ENCODE data around the gene GCC1. TPM values are rescaled to one million over a fixed set of nuclear protein-coding genes. Genes with fewer than 3 reads are reported as not detected.

Gene GCC1, protein sequence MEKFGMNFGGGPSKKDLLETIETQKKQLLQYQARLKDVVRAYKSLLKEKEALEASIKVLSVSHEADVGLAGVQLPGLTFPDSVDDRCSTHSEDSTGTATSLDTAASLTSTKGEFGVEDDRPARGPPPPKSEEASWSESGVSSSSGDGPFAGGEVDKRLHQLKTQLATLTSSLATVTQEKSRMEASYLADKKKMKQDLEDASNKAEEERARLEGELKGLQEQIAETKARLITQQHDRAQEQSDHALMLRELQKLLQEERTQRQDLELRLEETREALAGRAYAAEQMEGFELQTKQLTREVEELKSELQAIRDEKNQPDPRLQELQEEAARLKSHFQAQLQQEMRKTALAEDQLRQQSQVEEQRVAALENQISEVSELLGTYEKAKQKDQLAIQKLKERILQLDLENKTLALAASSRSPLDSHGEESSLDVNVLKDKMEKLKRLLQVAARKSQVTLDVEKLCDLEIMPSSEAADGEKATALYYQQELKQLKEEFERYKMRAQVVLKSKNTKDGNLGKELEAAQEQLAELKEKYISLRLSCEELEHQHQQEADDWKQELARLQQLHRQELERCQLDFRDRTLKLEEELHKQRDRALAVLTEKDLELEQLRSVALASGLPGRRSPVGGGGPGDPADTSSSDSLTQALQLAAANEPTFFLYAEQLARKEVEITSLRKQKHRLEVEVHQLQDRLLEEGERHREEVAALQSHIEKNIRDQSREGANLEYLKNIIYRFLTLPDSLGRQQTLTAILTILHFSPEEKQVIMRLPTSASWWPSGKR
- 11.2 TPM for total RNA-seq

DNA sequence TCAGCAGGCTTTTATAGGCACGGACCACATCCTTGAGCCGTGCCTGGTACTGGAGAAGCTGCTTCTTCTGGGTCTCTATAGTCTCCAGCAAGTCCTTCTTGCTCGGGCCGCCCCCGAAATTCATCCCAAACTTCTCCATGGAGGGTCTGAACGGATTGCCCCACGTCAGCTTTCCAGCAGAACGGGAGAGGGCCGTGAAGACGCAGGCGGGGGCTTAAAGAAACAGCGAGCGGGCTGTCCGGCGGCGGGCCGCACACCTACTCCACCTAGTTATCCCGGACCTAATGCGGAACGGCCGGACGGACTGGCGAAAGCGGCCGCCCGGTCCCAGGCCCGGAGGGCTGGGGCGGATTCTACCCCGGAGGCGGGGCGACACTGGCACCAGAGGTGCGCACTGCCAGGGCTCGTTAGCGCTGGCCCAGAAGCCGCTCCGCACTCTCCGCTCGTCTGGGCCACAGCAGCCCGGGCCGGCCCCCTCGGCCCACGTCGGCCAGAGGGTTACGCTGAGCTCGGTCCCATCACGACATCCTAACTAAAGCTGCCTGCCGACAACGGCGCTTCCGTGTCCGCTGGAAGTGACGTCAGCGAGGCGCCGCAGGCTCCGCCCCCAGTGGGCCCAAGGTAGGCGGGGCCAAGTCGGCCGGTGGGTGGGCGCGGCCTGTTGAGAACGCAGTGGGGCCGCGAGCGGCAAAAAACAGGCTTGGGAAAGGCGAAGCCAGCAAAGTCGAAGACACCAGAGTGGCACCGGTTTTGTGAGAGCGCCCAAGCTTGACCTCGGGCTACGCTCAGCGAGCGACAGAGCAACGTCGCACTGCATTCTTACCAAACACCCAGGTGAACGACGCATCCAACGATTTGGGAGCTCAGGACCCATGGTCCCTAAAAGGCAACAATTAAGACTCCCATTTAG lies at the start of gene GCC1:
TSS of gene GCC1 (minus strand) at position 553 of the 910 bp plus-strand sequence. CDS start at position 139, 414 bp downstream.
- peaks cover 19 to 29% of the 10 kb centered on the region in 2 donors for H3K36me3 ChIP-seq
- intact Hi-C loops (cut with DNase I) = loop anchor here (1.0 to 10.0 kb wide), 6 partner anchors 47 to 1637 kb away; partner anchors contain the start of genes GRM8, RBM28 and ZNF800
- H3K4me1 ChIP-seq = peaks cover 6 to 44% of the 10 kb centered on the region in 2 donors
- TF ChIP-seq, protein P1, sequence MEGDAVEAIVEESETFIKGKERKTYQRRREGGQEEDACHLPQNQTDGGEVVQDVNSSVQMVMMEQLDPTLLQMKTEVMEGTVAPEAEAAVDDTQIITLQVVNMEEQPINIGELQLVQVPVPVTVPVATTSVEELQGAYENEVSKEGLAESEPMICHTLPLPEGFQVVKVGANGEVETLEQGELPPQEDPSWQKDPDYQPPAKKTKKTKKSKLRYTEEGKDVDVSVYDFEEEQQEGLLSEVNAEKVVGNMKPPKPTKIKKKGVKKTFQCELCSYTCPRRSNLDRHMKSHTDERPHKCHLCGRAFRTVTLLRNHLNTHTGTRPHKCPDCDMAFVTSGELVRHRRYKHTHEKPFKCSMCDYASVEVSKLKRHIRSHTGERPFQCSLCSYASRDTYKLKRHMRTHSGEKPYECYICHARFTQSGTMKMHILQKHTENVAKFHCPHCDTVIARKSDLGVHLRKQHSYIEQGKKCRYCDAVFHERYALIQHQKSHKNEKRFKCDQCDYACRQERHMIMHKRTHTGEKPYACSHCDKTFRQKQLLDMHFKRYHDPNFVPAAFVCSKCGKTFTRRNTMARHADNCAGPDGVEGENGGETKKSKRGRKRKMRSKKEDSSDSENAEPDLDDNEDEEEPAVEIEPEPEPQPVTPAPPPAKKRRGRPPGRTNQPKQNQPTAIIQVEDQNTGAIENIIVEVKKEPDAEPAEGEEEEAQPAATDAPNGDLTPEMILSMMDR (IDR thresholded peaks at IDR 0.05) = no peak
- DNase-seq (ENCODE audit: low spot score in 2 of 2) = peak; percentile 67 to 96
- H3K27me3 ChIP-seq = no peaks in the 10 kb centered on the region
- peak within 1 kb of the TSS; percentile 89 to 94 for H3K27ac ChIP-seq
- H3K9me3 ChIP-seq = no peaks in the 10 kb centered on the region
- H3K4me3 ChIP-seq = peak within 1 kb of the TSS; percentile 75 to 79

DNA sequence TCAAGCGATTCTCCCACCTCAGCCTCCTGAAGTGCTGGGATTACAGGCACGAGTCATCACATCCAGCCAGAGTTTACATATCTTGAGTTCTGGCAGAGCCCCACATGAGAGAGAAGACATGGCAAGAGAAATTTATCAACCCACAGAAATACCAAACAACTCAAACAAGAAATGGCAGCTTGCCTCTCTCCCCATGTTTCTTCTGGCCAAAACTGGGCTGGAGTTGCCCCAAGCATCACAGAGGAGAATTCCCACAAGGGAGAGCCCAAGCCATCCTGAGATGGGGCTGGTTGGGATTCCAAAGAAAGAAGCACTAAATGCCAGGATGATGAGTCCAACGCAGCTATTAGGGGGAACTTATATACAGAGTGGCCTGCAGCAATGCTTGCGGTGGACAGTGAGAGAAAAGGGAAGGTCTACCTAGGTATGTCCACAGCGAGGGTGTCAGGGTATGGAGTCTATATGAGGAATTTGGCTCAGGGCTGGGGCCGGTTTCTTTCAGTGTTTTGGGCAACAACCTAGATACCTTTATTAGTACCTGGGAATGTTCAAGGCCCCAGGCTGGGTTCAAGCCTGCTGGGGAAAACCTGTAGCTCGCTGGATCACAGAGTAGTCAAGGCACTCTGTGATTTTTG lies 47.0 kb upstream of the GCC1 start:
- Histone ChIP-seq H3K9me3 (no peaks in the 10 kb centered on the region), H3K4me1 (peaks cover 0 to 10% of the 10 kb centered on the region in 2 donors), H3K27ac (peak overlapping the region in 1 of 2 donors; percentile 34), H3K27me3 (no peaks in the 10 kb centered on the region), H3K36me3 (no peaks in the 10 kb centered on the region), H3K4me3 (no peak overlapping the region)
- DNase-seq (ENCODE audit: low spot score in 2 of 2) = no peak
- intact Hi-C loops (cut with DNase I) = loop anchor here (2.0 to 5.0 kb wide), 2 partner anchors 22 to 45 kb away; partner anchors contain the start of genes ARF5 and GCC1
- TF ChIP-seq, protein P1 (IDR thresholded peaks at IDR 0.05) = no peak

DNA sequence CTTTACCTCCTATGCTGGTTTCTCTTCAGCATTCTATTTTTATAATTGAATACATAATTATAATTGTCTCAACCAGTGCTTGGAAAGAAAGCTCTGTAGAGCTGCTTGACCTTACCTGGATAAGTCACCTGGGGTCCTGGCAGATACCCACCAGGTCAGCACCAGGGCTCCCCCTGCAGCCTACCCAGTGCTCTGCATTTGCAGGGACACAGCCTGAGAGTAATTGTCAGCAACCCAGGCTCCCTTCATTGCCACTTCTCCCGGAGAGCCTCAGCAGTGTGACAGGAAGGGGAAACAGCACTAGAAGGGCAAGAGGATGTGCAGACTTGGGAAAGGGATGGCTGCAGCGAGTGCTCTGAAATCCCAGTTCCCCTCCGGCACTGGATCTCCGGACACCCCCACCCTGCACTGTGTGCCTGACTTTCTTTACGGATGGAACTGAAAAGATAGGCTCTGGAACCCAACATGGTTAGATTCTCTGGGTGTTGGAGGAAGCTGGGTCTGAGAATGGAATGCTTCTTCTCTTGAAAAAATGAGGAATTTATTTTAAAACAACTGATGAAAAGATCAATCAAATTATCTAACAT lies 44.0 kb upstream of the GCC1 start:
- intact Hi-C loops (cut with DNase I) = no loop called here
- TF ChIP-seq, protein P1 (IDR thresholded peaks at IDR 0.05) = no peak
- peaks cover 0 to 7% of the 10 kb centered on the region in 2 donors for H3K4me1 ChIP-seq
- H3K4me3 ChIP-seq = no peak overlapping the region
- H3K9me3 ChIP-seq = no peaks in the 10 kb centered on the region
- no peaks in the 10 kb centered on the region for H3K27me3 ChIP-seq
- H3K36me3 ChIP-seq = no peaks in the 10 kb centered on the region
- H3K27ac ChIP-seq = no peak overlapping the region
- no peak for DNase-seq (ENCODE audit: low spot score in 2 of 2)

GRCh38 chr7:127628445-127628844 lies 43.0 kb upstream of the GCC1 start:
- no peak overlapping the region for H3K4me3 ChIP-seq
- H3K27me3 ChIP-seq = no peaks in the 10 kb centered on the region
- no peak overlapping the region for H3K27ac ChIP-seq
- peaks cover 0 to 7% of the 10 kb centered on the region in 2 donors for H3K4me1 ChIP-seq
- no peak for DNase-seq (ENCODE audit: low spot score in 2 of 2)
- no peaks in the 10 kb centered on the region for H3K9me3 ChIP-seq
- TF ChIP-seq, protein P1 (IDR thresholded peaks at IDR 0.05) = no peak
- intact Hi-C loops (cut with DNase I) = no loop called here
- H3K36me3 ChIP-seq = no peaks in the 10 kb centered on the region

All from ascending aorta (tissue), 2 donors.